ENCODE results near the gene SYCP2. TPM values are rescaled to one million over a fixed set of nuclear protein-coding genes. Genes with fewer than 3 reads are reported as not detected.
"Not testable (repeated sequence)": the region's sequence is repeated elsewhere in the genome, so short reads cannot be mapped to it uniquely, and the experiment has no call there.

Gene SYCP2, protein sequence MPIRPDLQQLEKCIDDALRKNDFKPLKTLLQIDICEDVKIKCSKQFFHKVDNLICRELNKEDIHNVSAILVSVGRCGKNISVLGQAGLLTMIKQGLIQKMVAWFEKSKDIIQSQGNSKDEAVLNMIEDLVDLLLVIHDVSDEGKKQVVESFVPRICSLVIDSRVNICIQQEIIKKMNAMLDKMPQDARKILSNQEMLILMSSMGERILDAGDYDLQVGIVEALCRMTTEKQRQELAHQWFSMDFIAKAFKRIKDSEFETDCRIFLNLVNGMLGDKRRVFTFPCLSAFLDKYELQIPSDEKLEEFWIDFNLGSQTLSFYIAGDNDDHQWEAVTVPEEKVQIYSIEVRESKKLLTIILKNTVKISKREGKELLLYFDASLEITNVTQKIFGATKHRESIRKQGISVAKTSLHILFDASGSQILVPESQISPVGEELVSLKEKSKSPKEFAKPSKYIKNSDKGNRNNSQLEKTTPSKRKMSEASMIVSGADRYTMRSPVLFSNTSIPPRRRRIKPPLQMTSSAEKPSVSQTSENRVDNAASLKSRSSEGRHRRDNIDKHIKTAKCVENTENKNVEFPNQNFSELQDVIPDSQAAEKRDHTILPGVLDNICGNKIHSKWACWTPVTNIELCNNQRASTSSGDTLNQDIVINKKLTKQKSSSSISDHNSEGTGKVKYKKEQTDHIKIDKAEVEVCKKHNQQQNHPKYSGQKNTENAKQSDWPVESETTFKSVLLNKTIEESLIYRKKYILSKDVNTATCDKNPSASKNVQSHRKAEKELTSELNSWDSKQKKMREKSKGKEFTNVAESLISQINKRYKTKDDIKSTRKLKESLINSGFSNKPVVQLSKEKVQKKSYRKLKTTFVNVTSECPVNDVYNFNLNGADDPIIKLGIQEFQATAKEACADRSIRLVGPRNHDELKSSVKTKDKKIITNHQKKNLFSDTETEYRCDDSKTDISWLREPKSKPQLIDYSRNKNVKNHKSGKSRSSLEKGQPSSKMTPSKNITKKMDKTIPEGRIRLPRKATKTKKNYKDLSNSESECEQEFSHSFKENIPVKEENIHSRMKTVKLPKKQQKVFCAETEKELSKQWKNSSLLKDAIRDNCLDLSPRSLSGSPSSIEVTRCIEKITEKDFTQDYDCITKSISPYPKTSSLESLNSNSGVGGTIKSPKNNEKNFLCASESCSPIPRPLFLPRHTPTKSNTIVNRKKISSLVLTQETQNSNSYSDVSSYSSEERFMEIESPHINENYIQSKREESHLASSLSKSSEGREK (N-terminal part only)
- total RNA-seq (2014; rRNA removed; shearing (Covaris generic)): 1.7 TPM in 1 of 2 replicates, not detected in the other

DNA sequence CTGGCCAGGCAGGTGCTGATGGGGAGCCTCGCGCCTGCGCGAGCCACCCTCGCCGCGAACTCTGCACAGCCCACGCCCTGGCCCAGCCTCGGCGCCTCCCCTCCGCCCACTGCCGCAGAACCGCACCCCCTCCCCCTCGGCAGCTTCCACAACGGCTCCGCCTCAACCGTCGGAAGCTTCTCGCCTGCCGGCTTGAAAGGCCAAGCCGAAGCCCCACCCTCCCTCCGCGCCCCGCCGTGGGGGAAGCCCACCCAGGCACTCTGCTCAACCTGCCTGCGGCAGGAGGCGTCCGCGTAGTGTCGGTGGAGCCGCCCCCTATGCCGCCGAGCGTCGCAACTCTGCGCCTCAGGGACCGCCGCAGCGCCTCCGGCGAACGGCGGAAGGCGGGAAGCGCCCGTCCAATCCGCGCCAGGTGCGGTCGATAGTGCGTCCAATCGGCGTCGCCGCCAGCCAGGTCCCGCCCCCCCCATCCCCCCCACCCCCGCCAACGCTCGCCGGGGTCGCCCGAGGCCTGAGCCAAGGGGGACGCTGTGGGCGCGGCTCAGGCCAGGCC, at the start of gene SYCP2:
TSS of gene SYCP2 (minus strand) at position 342 of the 553 bp plus-strand sequence. CDS start 11,224 bp downstream, outside the sequence.
- DNase-seq (ENCODE audit: low read depth): no peak

DNA sequence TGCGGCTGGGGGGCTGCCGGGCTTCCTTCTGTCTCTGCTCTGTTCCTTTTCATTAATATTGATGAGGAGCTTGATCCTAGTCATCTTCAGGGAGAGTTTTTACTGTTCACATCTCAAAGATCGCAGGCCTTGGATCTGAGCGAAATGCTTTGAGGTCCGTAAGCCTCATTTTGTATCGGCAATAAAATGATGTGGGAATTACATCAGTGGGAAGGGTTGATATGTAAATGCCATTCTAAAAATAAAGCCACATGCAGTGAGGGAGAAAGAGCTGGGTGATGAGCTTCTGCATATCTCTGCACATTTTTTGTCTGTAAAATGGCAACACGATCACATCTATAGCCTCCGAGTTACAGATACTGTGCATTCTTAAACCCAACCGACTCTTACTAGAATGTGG, 49.6 kb upstream of the SYCP2 start:
- DNase-seq (ENCODE audit: low read depth): no peak

DNA sequence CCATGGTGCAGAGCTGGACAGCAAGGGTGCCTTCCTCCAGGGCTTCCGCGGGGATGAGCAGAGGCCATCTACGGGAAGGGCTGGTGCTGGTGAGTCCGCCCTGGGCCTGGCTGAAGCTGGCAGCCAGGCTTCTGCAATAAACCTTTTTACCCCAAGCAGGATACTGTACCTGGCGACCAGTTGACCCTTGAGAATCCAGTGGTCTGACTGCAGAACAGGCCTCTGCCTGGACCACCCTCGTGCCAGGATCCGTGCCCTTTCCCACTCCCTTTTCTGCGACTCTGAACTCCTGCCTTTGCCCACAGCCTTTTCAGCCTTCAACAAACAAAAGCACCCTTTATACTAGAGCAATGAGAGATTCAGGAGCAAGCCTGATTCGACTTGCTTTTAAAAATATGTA, 43.6 kb upstream of the SYCP2 start:
- DNase-seq (ENCODE audit: low read depth): no peak

DNA sequence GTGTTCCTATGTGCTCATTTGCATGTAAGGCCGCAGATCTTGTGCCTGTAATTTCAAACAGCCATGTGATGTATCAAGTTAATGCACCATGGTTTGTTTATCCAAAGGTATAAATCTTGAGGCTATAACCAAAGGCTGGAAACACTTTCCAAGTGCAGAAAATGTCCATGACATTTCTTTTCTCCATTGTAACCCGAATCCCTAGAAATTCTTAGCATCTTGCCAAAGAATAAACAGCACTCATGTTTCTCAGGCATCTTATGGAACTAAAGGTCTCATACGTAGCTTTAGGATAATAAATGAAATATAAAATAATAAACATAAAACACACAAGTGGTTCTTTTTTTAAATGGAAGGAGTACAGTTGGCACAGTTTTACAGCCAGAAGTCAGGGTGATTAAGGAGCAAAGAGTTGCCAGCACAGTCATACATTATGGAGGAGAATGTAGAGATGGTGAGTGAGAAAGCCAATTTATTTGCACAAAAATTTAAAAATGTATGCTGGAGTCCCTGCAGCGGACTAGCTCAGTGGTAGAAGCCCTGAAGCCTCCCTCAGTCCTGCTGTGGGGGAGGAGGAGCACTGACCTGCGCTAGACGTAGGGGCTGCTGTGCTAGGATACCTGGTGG, 42.8 kb upstream of the SYCP2 start:
- DNase-seq (ENCODE audit: low read depth): no peak

DNA sequence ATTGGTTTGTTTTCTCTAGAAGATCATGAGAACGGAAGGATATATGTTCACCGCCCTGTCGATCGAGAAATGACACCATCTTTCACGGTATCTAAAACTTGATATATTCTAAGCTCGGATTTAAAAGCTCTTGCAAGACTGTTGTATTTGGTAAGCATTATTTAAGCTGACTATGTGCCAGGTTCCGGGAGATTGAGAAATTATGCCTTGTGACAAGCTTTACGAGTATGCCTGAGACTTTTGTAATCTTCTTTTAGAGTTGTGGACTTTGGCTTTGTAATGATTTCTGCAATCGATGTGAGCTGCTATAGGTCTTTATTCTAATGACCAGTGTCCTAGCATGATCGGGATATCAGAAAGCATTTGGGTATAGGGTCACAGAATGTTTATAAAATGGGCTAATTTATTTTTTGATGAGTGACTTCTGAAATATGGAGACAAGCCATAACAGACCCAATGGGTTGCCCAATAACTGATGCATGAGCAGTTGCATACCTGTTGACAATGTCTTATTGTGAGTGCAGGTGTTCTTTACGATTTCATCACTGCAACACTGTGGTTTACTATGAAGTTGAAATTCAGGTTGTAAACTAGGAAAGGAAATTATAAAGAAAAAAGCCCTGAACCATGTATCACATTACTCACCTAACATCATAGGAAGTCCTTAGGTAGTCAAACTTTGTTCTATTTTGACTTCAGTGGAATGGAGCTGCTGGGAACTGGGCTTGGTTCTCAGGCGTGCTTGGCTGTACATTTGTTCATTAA, 38.8 kb upstream of the SYCP2 start:
- no peak for DNase-seq (ENCODE audit: low read depth)

DNA sequence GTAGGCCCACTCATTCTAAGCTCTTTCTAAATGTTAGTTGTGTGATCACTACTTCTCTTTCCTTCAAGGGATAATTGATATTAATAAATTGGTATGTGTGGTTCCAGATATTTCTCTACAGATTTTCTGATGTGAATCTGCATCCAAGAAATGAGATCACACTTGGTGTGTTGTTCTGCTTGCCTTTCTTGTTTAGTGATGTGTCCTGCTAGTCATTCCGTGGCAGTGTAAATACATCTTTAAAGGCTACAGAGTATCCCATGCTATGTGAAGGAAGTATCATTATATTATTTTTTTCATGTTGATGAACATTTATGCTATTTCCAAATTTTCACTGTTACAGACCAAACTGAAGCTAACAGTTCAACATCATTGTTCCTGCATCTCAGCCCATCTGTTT, 38.0 kb upstream of the SYCP2 start:
- DNase-seq (ENCODE audit: low read depth): no peak

DNA sequence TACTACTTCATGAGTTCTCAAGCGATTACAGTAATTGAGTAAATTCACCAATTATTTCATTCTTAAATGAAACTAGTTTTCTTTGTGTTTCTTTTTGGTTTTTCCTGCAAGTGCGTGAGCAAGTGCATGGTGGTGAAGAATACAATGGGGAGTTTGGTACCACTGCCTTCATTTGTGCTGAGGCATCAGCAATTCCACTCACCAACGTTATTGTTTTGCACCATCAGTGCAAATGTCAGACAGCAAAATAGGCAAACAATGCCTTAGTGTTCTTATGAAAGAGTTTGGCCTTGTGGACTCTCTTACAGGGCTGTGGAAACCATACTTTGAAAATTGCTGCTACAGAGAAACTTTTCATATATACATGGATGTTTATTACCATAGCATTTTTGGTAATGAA, 33.0 kb upstream of the SYCP2 start:
- no peak for DNase-seq (ENCODE audit: low read depth)

DNA sequence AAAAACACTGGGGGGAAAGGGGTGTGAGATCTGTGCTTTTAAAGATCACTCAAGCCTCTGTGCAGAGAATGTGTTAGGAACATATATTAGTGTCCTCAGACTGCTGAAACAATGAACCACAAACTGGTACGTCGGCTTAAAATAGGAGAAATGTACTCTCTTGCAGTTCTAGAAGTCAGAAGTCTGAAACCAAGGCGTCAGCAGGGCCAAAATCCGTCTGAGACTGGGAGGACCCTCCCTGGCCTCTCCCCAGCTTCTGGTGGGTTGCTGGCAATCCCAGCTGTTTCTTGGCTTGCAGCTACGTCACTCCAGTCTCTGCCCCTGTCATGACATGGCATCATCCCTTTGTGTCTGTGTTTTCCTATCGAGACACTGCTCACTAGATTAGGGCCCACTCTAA, 28.7 kb upstream of the SYCP2 start:
- no peak for DNase-seq (ENCODE audit: low read depth)

DNA sequence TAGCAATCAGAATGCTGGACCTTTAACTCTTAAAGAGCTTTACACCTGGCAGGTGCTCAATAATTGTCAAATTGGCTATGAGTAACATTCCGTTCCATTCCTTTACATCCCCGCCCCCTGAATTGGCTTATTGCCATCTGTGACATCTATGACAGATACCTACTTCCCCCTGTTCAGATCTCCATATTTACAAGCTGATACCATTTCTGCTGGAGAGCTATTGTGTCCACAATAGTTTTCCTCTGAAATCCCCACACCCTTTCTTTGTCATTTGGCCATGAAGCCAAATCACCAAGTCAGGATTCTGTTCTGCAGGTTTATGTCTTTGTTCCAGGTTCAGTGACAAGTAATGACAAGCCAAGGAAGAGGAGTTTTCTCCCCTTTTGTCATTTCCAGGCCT, 28.0 kb upstream of the SYCP2 start:
- DNase-seq (ENCODE audit: low read depth): no peak

DNA sequence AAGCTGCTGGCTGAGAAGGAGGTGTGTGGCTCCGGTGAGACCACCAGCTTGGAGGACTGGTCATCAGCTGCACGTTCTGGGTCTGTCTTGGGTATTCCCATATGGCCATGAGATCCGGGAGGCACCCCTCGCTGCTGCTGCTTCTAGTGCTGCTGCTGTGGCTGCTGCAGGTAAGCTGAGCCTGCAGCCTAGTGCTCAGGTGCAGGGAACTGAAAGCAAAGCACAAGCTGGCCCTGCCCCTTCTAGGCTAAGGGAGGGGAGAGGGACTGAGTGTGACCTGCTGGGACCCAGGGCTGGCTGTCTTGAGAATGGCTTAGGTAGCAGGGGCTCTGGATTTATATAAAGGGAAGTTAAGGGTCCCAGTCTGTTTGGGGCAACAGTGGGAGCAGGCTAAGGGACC, 25.2 kb upstream of the SYCP2 start:
- DNase-seq (ENCODE audit: low read depth): no peak

DNA sequence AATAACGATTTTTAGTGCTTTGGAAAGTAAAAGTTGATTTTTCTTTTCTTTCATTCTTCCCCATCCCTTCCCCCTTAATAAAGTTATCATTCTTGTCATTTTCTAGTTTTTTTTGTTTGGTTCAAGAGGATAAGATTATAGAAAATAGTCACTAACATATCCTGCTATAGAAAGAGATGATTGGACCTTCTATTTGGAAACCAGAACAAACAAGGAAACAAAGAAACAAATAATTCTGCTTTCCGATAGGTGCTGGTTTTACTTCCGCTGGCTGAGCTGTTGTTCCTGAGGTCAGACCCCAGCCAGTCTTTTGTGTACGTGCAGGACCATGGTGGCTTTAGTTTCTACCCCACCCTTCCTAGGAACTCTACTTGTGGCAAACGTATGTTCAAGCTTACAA, 24.7 kb upstream of the SYCP2 start, which contains the start of gene CDH26:
TSS of gene CDH26 (plus strand) at position 301 of the 400 bp plus-strand sequence. CDS start 304 bp downstream, outside the sequence.
- DNase-seq (ENCODE audit: low read depth): no peak

DNA sequence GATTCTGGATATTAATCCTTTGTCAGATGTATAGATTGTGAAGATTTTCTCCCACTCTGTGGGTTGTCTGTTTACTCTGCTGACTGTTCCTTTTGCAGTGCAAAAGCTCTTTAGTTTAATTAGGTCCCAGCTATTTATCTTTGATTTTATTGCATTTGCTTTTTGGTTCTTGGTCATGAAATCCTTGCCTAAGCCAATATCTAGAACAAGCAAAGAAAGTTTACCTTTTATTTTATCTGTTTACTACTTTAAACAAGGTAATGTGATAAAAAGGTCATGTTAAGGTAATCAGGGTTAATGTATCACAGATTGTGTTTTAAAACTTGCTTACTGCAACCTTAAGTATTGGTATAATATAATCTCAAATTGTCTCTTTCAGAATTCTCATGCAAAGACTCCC, 24.1 kb upstream of the SYCP2 start:
- not testable (repeated sequence) for DNase-seq (ENCODE audit: low read depth)

DNA sequence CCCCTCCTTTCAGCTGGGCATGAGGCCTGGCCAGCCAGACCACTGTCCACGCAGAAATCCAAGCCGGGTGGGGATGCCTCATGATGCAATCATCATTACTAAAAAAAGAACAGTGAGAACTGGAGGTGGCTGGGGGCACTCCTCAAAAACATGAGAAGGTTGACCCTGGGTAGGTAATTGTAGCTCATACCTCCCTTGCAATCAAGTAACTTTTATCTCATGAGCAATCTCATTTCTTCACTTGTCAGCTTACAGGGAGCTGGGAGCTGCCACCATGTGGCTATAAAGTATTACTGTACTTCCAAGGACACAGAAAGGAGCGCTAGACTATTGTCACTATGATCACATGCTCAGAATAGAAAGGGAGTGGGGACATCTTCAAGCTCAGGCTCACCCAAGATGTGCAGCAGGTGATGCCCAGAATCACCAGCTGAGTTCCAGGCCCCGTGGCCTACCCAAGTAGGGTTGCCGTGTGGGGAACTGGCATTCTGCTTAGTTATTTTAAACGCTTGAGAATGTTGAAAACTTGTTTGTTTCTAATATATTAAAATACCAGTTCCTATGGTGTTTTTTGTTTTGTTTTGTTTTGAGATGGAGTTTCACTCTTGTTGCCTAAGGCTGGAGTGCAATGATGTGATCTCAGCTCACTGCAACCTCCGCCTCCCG, 21.8 kb upstream of the SYCP2 start:
- no peak for DNase-seq (ENCODE audit: low read depth)

DNA sequence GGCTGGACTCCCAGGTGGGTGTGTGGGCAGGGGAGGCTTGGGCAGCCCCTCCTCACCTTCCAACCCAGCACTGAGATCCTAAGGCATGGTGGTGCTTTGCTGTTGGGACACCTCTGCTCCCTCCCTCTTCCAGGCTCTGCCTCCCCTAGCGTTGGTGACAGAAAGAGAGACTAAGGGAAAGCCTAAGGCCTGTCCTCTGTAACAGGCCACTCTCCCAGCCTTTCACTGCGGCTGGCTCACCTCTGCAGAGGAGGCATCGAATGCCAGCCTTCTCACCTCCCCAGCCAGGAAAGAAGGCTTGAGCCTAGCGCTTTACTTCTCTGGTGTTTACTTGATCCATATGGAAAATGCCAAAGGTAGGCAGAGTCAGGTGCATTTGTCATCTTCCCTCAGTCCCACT, 21.3 kb upstream of the SYCP2 start:
- no peak for DNase-seq (ENCODE audit: low read depth)

DNA sequence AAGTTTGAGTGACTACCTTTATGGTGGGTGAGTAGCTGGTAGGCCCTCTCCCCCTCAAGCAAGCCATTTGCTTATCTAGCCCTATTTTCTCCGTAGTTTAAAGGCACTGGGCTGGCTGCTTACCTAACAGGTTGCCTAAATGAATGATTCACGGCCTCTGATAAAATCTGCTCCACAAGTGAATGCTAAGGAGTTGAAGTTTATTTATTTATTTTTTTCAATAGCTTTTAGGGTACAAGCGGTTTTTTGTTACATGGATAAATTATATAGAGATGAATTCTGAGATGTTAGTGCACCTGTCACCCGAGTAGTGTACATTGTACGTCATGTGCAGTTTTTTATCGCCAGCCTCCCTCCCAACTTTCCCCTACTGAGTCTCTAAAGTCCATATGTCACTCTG, 16.5 kb upstream of the SYCP2 start:
- no peak for DNase-seq (ENCODE audit: low read depth)

DNA sequence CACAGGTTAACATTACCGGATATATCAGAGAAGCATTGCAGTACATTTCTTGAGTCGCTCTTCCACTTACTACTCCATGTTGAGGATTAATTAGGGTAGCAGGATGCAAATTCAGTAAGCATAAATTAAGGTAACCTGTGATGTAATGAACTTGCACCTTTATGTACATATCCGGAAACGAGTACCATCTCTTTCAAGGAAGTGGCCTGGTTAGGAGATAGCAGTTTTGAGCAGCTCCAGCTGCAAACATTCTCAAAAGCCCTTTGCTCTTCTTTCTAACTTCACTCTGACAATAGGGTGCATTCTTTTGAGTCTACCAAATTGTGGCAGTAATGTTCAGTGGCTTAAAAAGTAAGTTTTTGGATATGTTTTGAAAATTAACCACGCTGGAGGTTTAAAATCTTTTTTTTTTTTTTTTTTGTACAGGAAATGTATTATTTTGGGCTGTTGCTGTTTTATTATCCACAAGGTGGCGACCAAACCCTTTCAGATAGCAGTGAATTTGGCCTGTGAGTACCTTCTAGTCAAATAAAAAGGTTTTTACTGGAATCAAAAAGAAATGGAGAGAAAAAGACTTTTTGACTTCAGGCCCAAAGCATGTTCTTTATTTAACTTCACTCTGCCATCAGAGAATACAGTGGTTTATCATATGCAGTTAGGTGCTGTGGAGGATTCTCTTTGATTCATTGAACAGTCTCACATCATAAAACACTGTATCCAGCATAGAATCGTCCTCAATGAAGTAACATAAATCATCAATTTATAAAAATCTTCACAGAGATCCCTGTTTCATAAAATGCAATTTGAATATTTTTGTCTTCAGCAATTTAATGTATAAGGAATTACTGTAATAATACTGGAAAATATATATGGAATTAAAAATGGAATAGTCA, 15.6 kb upstream of the SYCP2 start:
- DNase-seq (ENCODE audit: low read depth): peak; percentile 38

DNA sequence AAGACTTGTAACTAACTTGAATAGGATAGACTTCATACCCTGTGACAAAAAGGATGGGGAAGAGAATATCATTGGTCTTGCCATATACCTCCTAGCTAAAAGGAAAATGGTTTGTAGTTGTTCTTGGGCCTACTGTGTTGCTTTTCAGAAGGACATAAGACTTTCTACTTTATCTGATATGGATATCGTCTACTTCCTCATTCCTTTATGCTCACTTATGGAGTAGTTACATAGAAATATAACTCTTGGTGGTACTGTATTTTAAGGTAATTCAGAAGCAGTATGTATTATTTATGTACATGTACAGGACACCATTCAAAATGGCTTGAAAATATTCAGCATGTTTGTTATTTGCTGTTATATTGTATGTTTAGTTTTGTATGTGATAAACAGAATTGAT, 14.8 kb upstream of the SYCP2 start:
- no peak for DNase-seq (ENCODE audit: low read depth)

DNA sequence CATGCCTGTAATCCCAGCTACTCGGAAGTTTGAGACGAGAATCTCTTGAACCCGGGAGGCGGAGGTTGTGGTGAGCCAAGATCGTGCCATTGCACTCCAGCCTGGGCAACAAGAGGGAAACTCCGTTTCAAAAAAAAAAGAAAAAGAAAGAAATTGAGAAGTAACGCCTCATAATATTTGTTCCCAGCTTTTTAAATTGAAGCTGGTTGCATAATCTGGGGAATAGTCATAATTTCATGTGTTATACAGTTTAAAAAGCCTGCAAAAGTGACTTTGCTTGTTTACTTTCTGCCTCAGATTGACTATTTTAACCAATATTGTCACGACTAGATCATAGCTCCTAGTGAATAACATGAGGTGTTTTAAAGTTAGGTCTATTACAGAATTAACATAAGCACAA, 13.9 kb upstream of the SYCP2 start:
- DNase-seq (ENCODE audit: low read depth): no peak

DNA sequence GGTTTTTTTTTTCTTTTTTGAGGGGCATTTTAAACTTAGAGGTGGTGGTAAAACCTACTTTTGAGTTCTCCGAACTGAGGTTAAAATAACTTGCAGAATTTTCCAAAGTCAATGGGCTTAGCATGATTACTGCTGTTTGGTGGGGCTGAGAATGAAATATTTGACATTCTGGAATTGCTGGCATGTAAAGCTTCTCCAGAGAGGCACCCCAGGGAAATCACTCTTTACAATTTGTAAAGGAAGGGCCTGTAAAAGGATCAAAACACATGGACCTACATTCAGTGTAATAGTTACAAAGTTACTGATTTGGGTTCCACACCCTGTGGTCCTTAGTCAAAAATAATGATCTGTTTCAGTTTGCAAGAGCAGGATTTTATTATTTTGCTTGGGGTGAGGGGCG, 12.3 kb upstream of the SYCP2 start:
- DNase-seq (ENCODE audit: low read depth): no peak

Measured in Daoy (cell line).